IPS-18a (cell line): ENCODE measurements around the gene LCN10.

ENCODE experiments used
- H3K27ac ChIP-seq: one replicate; pipeline ENCODE4 v1.5.1; 2013; ENCODE audit warnings: low read length
- H3K27me3 ChIP-seq: one replicate; pipeline ENCODE4 v1.6.1; 2013; ENCODE audit warnings: mild to moderate bottlenecking, low read length; ENCODE audit not compliant: control insufficient read depth, insufficient read depth
- H3K36me3 ChIP-seq: one replicate; pipeline ENCODE4 v1.6.1; 2013; ENCODE audit warnings: low read depth, low read length; ENCODE audit not compliant: control insufficient read depth
- H3K4me1 ChIP-seq: one replicate; pipeline ENCODE4 v1.6.1; 2013; ENCODE audit warnings: low read depth, low read length; ENCODE audit not compliant: control insufficient read depth
- H3K4me3 ChIP-seq: one replicate; pipeline ENCODE4 v1.5.1; 2013; ENCODE audit warnings: low read length
- H3K9ac ChIP-seq: one replicate; pipeline ENCODE4 v1.6.1; 2013; ENCODE audit warnings: mild to moderate bottlenecking, low read length, moderate library complexity
- H3K9me3 ChIP-seq: one replicate; pipeline ENCODE4 v1.6.1; 2013; ENCODE audit warnings: low read depth, low read length; ENCODE audit not compliant: control insufficient read depth

LCN10 gene

GRCh38 chr9:136720898-136721338 lies 21.8 kb downstream of the LCN10 start:
- H3K27me3 ChIP-seq, result no peaks in the 10 kb centered on the region

GRCh38 chr9:136720251-136720897 lies 22.4 kb downstream of the LCN10 start:
- no peak overlapping the region for H3K4me3 ChIP-seq
- peak overlapping the region; percentile 5 for H3K9ac ChIP-seq
- no peak overlapping the region for H3K27ac ChIP-seq
- no peaks in the 10 kb centered on the region for H3K27me3 ChIP-seq
- peaks cover 15% of the 10 kb centered on the region for H3K36me3 ChIP-seq
- no peaks in the 10 kb centered on the region for H3K9me3 ChIP-seq
- H3K4me1 ChIP-seq, result peaks cover 6% of the 10 kb centered on the region

More at GRCh38 chr9:136720898-136721338, 21.8 kb downstream of the LCN10 start:
- H3K4me3 ChIP-seq, result no peak overlapping the region
- peaks cover 9% of the 10 kb centered on the region for H3K4me1 ChIP-seq
- peaks cover 20% of the 10 kb centered on the region for H3K36me3 ChIP-seq
- H3K9me3 ChIP-seq, result no peaks in the 10 kb centered on the region
- H3K9ac ChIP-seq, result no peak overlapping the region
- no peak overlapping the region for H3K27ac ChIP-seq

- Histone ChIP-seq H3K36me3 (peaks cover 9% of the 10 kb centered on the region), H3K27ac (no peak overlapping the region), H3K27me3 (no peaks in the 10 kb centered on the region), H3K4me3 (no peak overlapping the region), H3K9me3 (no peaks in the 10 kb centered on the region), H3K4me1 (peaks cover 6% of the 10 kb centered on the region), H3K9ac (no peak overlapping the region)
Observed at GRCh38 chr9:136719195-136719880, 23.4 kb downstream of the LCN10 start.

GRCh38 chr9:136718345-136719194 lies 24.2 kb downstream of the LCN10 start:
- Histone ChIP-seq H3K27ac (no peak overlapping the region), H3K36me3 (peaks cover under 1% of the 10 kb centered on the region), H3K4me3 (no peak overlapping the region), H3K9ac (no peak overlapping the region), H3K9me3 (no peaks in the 10 kb centered on the region), H3K27me3 (no peaks in the 10 kb centered on the region), H3K4me1 (peaks cover 7% of the 10 kb centered on the region)

DNA sequence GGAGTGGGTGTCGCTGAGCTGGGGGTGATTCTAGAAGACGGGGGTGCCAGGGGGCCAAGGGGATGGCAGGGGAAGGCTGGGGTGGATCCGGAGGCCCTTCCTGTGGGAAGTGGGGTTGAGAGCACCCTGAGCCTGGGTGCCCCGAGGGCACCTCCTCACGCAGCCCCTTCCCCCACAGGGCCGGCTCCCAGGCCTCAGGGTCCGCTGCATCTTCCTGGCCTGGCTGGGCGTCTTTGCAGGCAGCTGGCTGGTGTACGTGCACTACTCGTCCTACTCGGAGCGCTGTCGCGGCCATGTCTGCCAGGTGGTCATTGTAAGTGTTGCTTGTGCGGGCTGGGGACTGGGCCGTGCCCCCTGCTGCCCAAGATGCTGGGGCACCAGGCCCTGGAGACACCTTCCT lies 25.3 kb downstream of the LCN10 start:
- no peak overlapping the region for H3K4me3 ChIP-seq
- H3K9ac ChIP-seq, result no peak overlapping the region
- H3K4me1 ChIP-seq, result peaks cover 11% of the 10 kb centered on the region
- H3K9me3 ChIP-seq, result no peaks in the 10 kb centered on the region
- no peaks in the 10 kb centered on the region for H3K27me3 ChIP-seq
- H3K27ac ChIP-seq, result no peak overlapping the region
- H3K36me3 ChIP-seq, result no peaks in the 10 kb centered on the region

DNA sequence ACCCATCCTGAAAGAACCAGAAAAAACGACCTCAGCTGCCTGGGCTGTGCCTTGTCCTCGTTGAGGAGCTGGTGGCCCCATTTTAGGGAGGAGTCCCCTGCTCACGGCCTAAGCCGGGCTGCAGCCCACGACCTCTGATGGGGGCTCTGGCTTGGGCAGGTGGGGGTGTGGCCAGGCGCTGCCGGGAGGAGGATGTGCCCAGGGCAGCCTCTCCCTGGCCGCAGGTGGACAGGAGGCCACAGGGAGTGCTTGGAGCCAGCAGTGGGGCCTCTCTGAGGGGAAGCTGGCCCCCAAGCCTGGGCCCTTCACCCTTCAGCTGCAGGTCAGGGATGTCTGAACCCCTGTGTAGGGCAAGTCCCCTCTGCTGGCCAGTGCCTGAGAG lies 27.9 kb downstream of the LCN10 start:
- Histone ChIP-seq H3K9ac (no peak overlapping the region), H3K36me3 (no peaks in the 10 kb centered on the region), H3K4me3 (no peak overlapping the region), H3K4me1 (peaks cover 5% of the 10 kb centered on the region), H3K27me3 (peaks cover 8% of the 10 kb centered on the region), H3K9me3 (no peaks in the 10 kb centered on the region), H3K27ac (no peak overlapping the region)

DNA sequence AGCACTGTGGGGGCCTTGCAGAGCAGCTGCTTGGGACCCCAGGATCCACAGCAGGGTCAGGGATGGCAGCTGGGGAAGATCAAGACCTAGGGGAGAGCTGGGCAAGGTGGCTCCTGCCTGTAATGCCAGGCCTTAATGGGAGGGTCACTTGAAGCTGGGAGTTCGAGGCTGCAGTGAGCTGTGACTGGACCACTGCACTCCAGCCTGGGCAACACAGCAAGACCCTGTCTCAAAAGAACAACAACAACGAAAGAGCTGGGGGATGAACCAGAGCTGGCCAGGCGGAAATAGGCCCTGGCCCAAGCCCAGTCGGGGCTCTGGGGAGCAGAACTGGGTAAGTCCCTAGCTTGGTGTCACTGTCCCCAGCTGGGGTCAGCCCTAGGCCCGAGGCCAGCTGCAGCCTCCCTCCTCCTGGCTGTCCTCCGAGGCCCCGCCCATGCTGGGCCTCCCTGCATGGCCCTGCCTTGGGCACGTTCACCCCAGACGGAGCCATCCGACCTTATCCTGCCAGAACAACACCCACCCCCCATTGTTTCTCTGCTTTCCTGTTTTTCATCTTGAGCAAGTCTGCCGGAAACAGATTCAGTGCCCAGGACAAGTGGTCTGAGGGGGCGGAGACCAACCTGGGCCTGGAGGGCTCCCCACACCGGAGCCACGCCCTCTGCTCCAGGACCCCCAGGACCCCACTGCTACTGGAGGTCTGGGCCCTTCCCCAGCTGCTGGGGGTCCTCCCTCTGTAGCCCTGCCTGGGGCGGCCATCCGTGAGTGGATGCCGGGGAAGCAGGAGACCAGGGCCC lies 28.4 kb downstream of the LCN10 start:
- H3K9ac ChIP-seq, result no peak overlapping the region
- peaks cover 5% of the 10 kb centered on the region for H3K4me1 ChIP-seq
- H3K27me3 ChIP-seq, result peaks cover 8% of the 10 kb centered on the region
- no peak overlapping the region for H3K4me3 ChIP-seq
- H3K27ac ChIP-seq, result no peak overlapping the region
- H3K9me3 ChIP-seq, result no peaks in the 10 kb centered on the region
- no peaks in the 10 kb centered on the region for H3K36me3 ChIP-seq

- no peaks in the 10 kb centered on the region for H3K9me3 ChIP-seq
- peaks cover 5% of the 10 kb centered on the region for H3K4me1 ChIP-seq
- no peaks in the 10 kb centered on the region for H3K36me3 ChIP-seq
- peaks cover 8% of the 10 kb centered on the region for H3K27me3 ChIP-seq
- H3K9ac ChIP-seq, result peak overlapping the region; percentile 58
- H3K27ac ChIP-seq, result no peak overlapping the region
- H3K4me3 ChIP-seq, result peak overlapping the region; percentile 80
Observed at GRCh38 chr9:136713550-136713949, 29.2 kb downstream of the LCN10 start.

DNA sequence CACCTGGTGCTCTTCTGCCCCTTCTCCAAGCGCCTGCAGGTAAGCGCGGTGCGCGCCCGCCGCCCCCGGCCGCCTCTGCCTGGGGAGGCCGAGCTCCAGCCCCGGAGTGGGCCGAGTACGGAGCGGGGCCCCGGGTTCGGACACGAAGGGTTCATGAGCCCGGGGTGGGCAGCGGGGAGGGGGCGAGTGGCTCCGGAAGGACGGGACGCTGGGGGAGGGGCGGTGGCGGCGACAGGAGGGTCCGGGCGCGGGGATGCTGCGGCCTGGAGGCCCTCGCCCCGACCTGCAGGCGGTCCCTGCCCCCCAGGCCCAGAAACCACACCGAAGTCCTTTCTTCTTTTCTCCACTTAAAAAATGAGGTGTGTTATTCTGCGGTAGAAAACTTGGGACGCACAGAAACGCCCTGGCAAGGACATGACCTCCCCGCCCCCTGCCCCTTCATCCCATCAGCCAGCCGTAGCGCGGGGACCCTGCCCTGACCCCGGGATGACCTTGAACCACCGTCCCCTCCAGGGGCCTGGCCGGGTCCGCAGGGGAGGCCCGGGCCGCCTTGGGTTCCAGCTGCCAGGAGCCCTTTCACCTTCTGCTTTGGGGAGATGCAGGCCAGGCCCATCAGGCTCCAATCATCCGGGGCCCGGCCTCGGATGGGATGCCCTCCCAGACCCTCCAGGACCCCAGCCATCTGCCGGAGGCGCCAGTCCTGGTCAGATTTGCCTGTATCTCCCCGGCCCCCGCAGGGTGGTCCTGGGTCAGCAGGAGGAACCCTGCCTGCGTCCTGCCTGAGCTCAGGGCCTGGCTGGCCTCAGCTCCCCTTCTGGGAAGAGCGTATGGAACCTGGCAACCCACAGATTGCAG lies 29.8 kb downstream of the LCN10 start:
- peak overlapping the region; percentile 58 for H3K9ac ChIP-seq
- H3K27me3 ChIP-seq, result peaks cover 8% of the 10 kb centered on the region
- H3K4me3 ChIP-seq, result peak overlapping the region; percentile 80
- no peak overlapping the region for H3K27ac ChIP-seq
- no peaks in the 10 kb centered on the region for H3K36me3 ChIP-seq
- no peaks in the 10 kb centered on the region for H3K9me3 ChIP-seq
- H3K4me1 ChIP-seq, result peaks cover 5% of the 10 kb centered on the region

- H3K27ac ChIP-seq, result no peak within 1 kb of the TSS
Observed at GRCh38 chr9:136711751-136712689, 30.7 kb downstream of the LCN10 start, which contains the start of gene DIPK1B. DIPK1B (plus strand) TSS chr9:136712572; CDS start chr9:136712666, 94 bp downstream.

More at GRCh38 chr9:136711751-136712689, 30.7 kb downstream of the LCN10 start, which contains the start of gene DIPK1B:
- Histone ChIP-seq H3K36me3 (no peaks in the 10 kb centered on the region), H3K9me3 (no peaks in the 10 kb centered on the region), H3K4me1 (peaks cover 5% of the 10 kb centered on the region), H3K9ac (peak within 1 kb of the TSS; percentile 58), H3K4me3 (peak within 1 kb of the TSS; percentile 80), H3K27me3 (peaks cover 8% of the 10 kb centered on the region)
